ENCODE measurements around the gene C1orf167. TPM values are rescaled to one million over a fixed set of nuclear protein-coding genes. Genes with fewer than 3 reads are reported as not detected.

Gene C1orf167
- total RNA-seq, 1 donor from 2014 or later: not detected

DNA sequence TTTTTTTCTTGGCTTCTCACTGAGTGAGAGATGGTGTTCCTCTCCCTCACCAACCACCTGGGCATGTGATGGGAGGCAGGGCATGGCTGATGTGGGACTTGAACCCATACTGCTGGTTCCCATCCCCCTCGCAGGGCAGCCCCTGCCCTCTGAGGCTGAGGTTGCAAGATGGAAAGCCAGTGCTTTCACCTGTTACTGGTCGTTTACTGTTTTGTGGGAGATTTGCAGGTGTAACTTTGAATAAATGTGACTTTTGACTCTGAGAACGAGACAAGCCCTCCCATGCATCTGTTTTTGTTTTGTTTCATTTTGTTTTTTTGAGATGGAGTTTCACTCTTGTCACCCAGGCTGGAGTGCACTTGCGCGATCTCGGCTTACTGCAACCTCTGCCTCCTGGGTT is 21.6 kb downstream of the C1orf167 start:
- no peak overlapping the region for H3K27ac Mint-ChIP-seq (ENCODE audit: unreplicated experiment)
- H3K9me3 Mint-ChIP-seq (ENCODE audit: low read depth): no peaks in the 10 kb centered on the region
- H3K36me3 Mint-ChIP-seq (ENCODE audit: low read depth): no peaks in the 10 kb centered on the region
- TF ChIP-seq CTCF (IDR thresholded peaks at IDR 0.05): no peak
- DNase-seq (ENCODE audit: low spot score): no peak
- H3K27me3 Mint-ChIP-seq (ENCODE audit: low read depth): no peaks in the 10 kb centered on the region
- no peak overlapping the region for H3K4me3 Mint-ChIP-seq (ENCODE audit: unreplicated experiment)
- H3K4me1 Mint-ChIP-seq (ENCODE audit: low read depth): peaks cover 23% of the 10 kb centered on the region

GRCh38 chr1:11784256-11784992 is 22.4 kb downstream of the C1orf167 start:
- no peak overlapping the region for H3K4me3 Mint-ChIP-seq (ENCODE audit: unreplicated experiment)
- no peaks in the 10 kb centered on the region for H3K36me3 Mint-ChIP-seq (ENCODE audit: low read depth)
- no peaks in the 10 kb centered on the region for H3K27me3 Mint-ChIP-seq (ENCODE audit: low read depth)
- no peaks in the 10 kb centered on the region for H3K9me3 Mint-ChIP-seq (ENCODE audit: low read depth)
- DNase-seq (ENCODE audit: low spot score): peak; percentile 90
- no peak overlapping the region for H3K27ac Mint-ChIP-seq (ENCODE audit: unreplicated experiment)
- TF ChIP-seq CTCF (IDR thresholded peaks at IDR 0.05): no peak
- H3K4me1 Mint-ChIP-seq (ENCODE audit: low read depth): peaks cover 23% of the 10 kb centered on the region

DNA sequence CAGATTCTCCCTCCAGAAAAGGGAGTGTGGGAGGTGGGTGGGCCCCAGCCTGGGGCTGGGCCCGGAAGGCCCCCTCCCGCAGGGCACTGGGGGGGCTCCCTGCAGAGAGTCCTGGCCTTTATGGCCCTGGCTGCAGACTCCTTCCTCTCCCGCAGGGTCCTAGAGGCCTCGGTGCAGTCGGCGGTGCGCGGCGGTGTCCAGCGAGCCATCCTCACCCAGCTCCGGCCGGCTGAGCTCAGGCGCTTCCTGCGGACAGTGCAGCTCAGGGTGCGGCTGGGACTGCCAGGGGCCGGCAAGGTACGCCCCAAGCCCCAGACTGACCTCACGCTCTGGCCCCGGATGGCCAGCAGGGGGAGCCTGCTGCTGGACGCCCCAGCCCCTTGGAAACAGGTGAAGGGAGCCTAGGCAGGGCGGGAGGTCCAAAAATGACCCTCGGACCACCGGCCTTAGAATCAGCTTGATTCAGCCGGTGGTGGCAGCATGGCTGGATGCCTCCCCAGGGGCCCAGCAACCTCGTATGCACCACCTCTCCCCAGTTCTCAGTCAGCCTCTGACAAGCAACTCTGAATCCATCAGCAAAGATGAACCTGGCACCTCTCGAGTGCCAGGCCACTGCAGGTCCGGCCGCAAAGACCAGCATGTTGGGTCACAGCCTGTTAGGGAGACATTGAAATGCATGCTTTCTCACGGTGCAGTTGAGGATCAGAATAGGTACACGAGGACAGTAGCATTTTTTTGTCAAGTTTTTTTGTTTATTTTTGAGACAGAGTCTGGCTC is 23.2 kb downstream of the C1orf167 start:
- Mint-ChIP-seq H3K27me3 (ENCODE audit: low read depth) (no peaks in the 10 kb centered on the region), H3K36me3 (ENCODE audit: low read depth) (no peaks in the 10 kb centered on the region), H3K27ac (ENCODE audit: unreplicated experiment) (no peak overlapping the region), H3K4me3 (ENCODE audit: unreplicated experiment) (peak overlapping the region; percentile 19), H3K4me1 (ENCODE audit: low read depth) (peaks cover 23% of the 10 kb centered on the region), H3K9me3 (ENCODE audit: low read depth) (no peaks in the 10 kb centered on the region)
- TF ChIP-seq CTCF (IDR thresholded peaks at IDR 0.05): peak; percentile 91
- peak; percentile 93 for DNase-seq (ENCODE audit: low spot score)

DNA sequence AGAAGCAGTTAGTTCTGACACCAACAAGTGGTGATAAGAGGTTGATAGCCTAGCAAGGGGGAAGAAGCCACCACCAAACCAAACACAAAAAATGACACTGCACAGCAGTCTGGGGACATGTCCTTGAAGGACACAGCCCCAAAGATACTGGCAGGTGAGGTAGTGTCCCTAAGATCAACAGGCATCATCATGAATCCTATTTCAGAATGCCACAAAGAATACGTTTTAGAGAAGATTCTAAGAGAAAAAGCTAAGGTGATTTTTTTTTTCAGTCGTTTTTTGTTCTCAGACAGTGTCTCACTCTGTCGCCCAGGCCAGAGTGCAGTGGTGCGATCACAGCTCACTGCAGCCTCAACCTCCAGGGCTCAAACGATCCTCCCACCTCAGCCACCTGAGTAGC is 24.2 kb downstream of the C1orf167 start:
- Mint-ChIP-seq H3K9me3 (ENCODE audit: low read depth) (no peaks in the 10 kb centered on the region), H3K27ac (ENCODE audit: unreplicated experiment) (no peak overlapping the region), H3K36me3 (ENCODE audit: low read depth) (peaks cover 3% of the 10 kb centered on the region), H3K4me3 (ENCODE audit: unreplicated experiment) (no peak overlapping the region), H3K27me3 (ENCODE audit: low read depth) (no peaks in the 10 kb centered on the region), H3K4me1 (ENCODE audit: low read depth) (peaks cover 33% of the 10 kb centered on the region)
- TF ChIP-seq CTCF (IDR thresholded peaks at IDR 0.05): no peak
- DNase-seq (ENCODE audit: low spot score): no peak

DNA sequence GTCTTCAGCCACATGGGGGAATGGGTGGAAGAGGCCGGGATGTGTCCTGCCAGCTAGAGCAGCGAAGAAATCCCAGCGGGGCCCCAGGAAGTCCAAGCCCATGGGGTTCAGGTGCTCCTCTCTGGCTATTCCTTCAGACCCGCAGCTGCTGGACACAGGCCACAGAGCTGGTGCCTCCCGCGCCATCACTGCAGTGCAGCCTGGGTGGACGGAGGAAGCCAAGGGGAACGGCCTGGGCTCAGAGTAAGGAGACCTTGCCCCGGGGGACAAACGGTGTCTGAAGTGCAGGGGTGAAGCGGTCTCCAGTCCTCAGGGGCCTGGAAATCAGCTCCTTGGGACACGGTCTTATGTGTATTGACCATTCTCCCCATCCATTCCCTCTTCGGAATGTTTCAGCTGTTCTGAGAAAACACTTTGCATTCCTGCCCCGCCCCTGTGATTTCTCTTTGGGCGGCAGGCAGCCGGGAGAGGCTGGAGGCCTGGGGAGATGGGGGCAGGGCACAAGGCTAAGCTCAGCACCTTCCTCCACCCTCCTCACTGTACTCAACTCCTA is 25.3 kb downstream of the C1orf167 start:
- Mint-ChIP-seq H3K4me3 (ENCODE audit: unreplicated experiment) (peak overlapping the region; percentile 22), H3K27me3 (ENCODE audit: low read depth) (no peaks in the 10 kb centered on the region), H3K9me3 (ENCODE audit: low read depth) (no peaks in the 10 kb centered on the region), H3K27ac (ENCODE audit: unreplicated experiment) (peak overlapping the region; percentile 70), H3K4me1 (ENCODE audit: low read depth) (peaks cover 42% of the 10 kb centered on the region), H3K36me3 (ENCODE audit: low read depth) (peaks cover 5% of the 10 kb centered on the region)
- no peak for DNase-seq (ENCODE audit: low spot score)
- TF ChIP-seq CTCF (IDR thresholded peaks at IDR 0.05): no peak
